Activated CD4-positive, CD25-positive, alpha-beta regulatory T cell (primary cell): ENCODE results near the gene TUBA1C.
A peak's percentile ranks its signal among the peaks of the same experiment; 100 is the strongest.
"Not testable (repeated sequence)": the region's sequence is repeated elsewhere in the genome, so short reads cannot be mapped to it uniquely, and the experiment has no call there.

Source experiments
- DNase-seq, 4 experiments: peaks; one replicate each; lab custom pipeline; 2025; lab: John Stamatoyannopoulos, UW

Gene TUBA1C

GRCh38 chr12:49264873-49265792 lies at the start of gene TUBA1C:
TSS of gene TUBA1C (plus strand) at chr12:49265082. CDS start at chr12:49265182, 100 bp downstream.
- DNase-seq, result peak; percentile 70 to 86 (median 72)

- no peak for DNase-seq
These were observed 45.4 kb upstream of the TUBA1C start for GRCh38 chr12:49219417-49220026.

- DNase-seq, result no peak
These were observed 43.9 kb upstream of the TUBA1C start for GRCh38 chr12:49220972-49221371.

GRCh38 chr12:49223122-49223521 lies 41.8 kb upstream of the TUBA1C start:
- DNase-seq, result no peak

- no peak for DNase-seq
These were observed 41.1 kb upstream of the TUBA1C start for GRCh38 chr12:49223590-49224369.

- DNase-seq, result no peak
These were observed 39.2 kb upstream of the TUBA1C start for GRCh38 chr12:49225576-49226166.

GRCh38 chr12:49227713-49228112 lies 37.2 kb upstream of the TUBA1C start:
- DNase-seq, result no peak

GRCh38 chr12:49228653-49229052 lies 36.2 kb upstream of the TUBA1C start:
- no peak for DNase-seq

GRCh38 chr12:49230176-49230804 lies 34.6 kb upstream of the TUBA1C start:
- no peak for DNase-seq

- no peak for DNase-seq
These were observed 34.1 kb upstream of the TUBA1C start for GRCh38 chr12:49230805-49231194.

GRCh38 chr12:49231878-49232655 lies 32.8 kb upstream of the TUBA1C start:
- no peak for DNase-seq

- DNase-seq, result no peak
These were observed 31.7 kb upstream of the TUBA1C start for GRCh38 chr12:49232940-49233841.

GRCh38 chr12:49233842-49234526 lies 30.9 kb upstream of the TUBA1C start:
- DNase-seq, result peak in 1 of 4 experiments; percentile 5

- no peak for DNase-seq
These were observed 28.5 kb upstream of the TUBA1C start for GRCh38 chr12:49236423-49236822.

GRCh38 chr12:49243631-49244030 lies 21.3 kb upstream of the TUBA1C start:
- no peak for DNase-seq

GRCh38 chr12:49244176-49244575 lies 20.7 kb upstream of the TUBA1C start:
- DNase-seq, result no peak

GRCh38 chr12:49251357-49251756 lies 13.5 kb upstream of the TUBA1C start:
- no peak for DNase-seq

- DNase-seq, result no peak
These were observed 11.8 kb upstream of the TUBA1C start for GRCh38 chr12:49253033-49253623.

GRCh38 chr12:49255456-49255855 lies 9.4 kb upstream of the TUBA1C start:
- DNase-seq, result not testable (repeated sequence)
